Stimulated activated effector memory CD8-positive, alpha-beta T cell treated with anti-CD3 and anti-CD28 coated beads, Interleukin-12 subunit alpha, Interleukin-12 subunit beta, amount 100 ng/mL, for 72 hours (primary cell): ENCODE data around the gene RAPGEFL1.

Source experiments
- ATAC-seq: fragments of 150-1000 bp; cut with Tn5 transposase; 2 replicates; pipeline ENCODE4 v1.10.0; 2021
- DNase-seq, 2 donors: peaks; one replicate each; pipeline ENCODE4 v3.0.0; 2021 to 2022; ENCODE audit warnings: low spot score in 2 of 2
- H3K27ac Mint-ChIP-seq: one replicate; pipeline ENCODE4 v1.8.0; 2022; ENCODE audit warnings: mild to moderate bottlenecking, mixed read lengths
- H3K36me3 Mint-ChIP-seq: one replicate; pipeline ENCODE4 v1.8.0; 2022; ENCODE audit warnings: mild to moderate bottlenecking, mixed read lengths
- H3K4me1 Mint-ChIP-seq: one replicate; pipeline ENCODE4 v1.8.0; 2022; ENCODE audit warnings: mixed read lengths
- H3K4me3 Mint-ChIP-seq: one replicate; pipeline ENCODE4 v1.8.0; 2022; ENCODE audit warnings: mild to moderate bottlenecking, mixed read lengths
- H3K9me3 Mint-ChIP-seq: one replicate; pipeline ENCODE4 v1.8.0; 2022; ENCODE audit warnings: mixed read lengths

RAPGEFL1 gene

DNA sequence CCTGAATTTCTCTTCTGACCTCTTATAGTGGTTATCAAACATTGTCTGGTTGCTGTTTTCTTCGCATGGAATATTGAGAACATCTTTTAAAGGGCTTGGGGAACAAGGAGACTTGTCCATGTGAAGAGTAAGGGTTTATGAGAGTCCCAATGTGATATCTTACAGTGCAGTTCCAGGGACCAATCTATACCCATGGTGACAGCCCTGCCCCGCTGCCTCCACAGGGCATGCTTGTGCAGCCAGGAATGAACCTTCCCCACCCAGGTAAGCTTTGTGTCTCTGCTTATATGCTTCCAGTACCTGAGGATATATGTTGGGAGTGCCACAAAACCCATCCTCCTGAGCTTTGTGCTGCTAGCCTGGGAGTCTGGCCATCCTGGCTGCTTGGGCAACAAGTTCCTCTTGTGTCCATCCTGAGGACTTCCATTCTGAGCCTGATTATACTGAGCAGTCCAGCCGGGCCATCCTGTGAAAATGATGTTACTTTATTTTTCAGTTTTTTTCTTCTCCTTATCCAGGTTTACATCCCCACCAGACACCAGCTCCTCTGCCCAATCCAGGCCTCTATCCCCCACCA lies 9.5 kb upstream of the RAPGEFL1 start:
- Mint-ChIP-seq H3K36me3 (peaks cover 100% of the 10 kb centered on the region), H3K27ac (peak overlapping the region; percentile 67), H3K4me3 (no peak overlapping the region), H3K4me1 (peaks cover 9% of the 10 kb centered on the region), H3K9me3 (no peaks in the 10 kb centered on the region)
- ATAC-seq (no peak), DNase-seq (no peak)

GRCh38 chr17:40168262-40168832 lies 8.9 kb upstream of the RAPGEFL1 start:
- H3K36me3 Mint-ChIP-seq, result peaks cover 100% of the 10 kb centered on the region
- peak; percentile 57 for ATAC-seq

GRCh38 chr17:40170325-40170724 lies 6.9 kb upstream of the RAPGEFL1 start:
- no peak for ATAC-seq
- Mint-ChIP-seq H3K36me3 (peaks cover 97% of the 10 kb centered on the region), H3K27ac (no peak overlapping the region)

More at GRCh38 chr17:40168262-40168832, 8.9 kb upstream of the RAPGEFL1 start:
- Mint-ChIP-seq H3K4me3 (no peak overlapping the region), H3K27ac (peak overlapping the region; percentile 67), H3K9me3 (no peaks in the 10 kb centered on the region), H3K4me1 (peaks cover 9% of the 10 kb centered on the region)
- no peak for DNase-seq

DNA sequence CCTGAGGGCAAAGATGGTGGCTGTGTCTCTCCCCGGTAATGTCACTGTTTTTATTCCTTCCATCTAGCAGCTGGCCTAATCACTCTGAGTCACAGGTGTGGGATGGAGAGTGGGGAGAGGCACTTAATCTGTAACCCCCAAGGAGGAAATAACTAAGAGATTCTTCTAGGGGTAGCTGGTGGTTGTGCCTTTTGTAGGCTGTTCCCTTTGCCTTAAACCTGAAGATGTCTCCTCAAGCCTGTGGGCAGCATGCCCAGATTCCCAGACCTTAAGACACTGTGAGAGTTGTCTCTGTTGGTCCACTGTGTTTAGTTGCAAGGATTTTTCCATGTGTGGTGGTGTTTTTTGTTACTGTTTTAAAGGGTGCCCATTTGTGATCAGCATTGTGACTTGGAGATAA lies 5.5 kb upstream of the RAPGEFL1 start:
- H3K4me1 Mint-ChIP-seq, result peaks cover 11% of the 10 kb centered on the region
- H3K27ac Mint-ChIP-seq, result peak overlapping the region; percentile 52
- ATAC-seq (no peak), DNase-seq (no peak)
- no peaks in the 10 kb centered on the region for H3K9me3 Mint-ChIP-seq
- no peak overlapping the region for H3K4me3 Mint-ChIP-seq
- H3K36me3 Mint-ChIP-seq, result peaks cover 96% of the 10 kb centered on the region

More at GRCh38 chr17:40170325-40170724, 6.9 kb upstream of the RAPGEFL1 start:
- DNase-seq, result no peak
- H3K4me1 Mint-ChIP-seq, result peaks cover 9% of the 10 kb centered on the region
- H3K9me3 Mint-ChIP-seq, result no peaks in the 10 kb centered on the region
- H3K4me3 Mint-ChIP-seq, result no peak overlapping the region

DNA sequence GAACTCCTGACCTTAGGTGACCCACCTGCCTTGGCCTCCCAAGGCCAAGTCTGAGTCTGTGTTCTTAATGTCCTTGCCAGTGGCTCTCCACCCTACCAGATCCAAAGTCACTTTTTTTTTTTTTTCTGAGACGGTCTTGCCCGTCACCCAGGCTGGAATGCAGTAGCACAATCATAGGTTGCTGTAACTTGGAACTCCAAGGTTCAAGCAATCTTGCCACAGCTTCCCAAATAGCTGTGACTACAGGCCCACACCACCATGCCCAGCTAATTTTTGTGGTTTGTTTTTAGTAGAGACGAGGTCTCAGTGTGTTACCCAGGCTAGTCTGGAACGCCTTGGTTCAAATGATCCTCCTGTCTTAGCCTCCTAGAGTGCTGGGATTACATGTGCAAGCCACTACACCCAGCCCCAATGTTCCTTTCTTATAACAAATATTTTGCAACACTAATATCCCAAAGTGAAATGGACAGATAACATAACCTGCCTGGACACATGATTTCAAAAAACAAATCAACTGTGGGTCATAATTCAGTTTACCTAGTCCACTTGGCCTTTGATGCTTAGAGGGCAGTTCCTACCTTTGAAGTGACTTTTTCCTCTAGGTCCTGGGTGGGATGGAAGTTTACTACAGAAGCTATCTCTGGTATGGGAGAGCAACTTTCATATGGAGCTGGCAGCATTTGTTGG lies 4.0 kb upstream of the RAPGEFL1 start:
- Mint-ChIP-seq H3K36me3 (peaks cover 87% of the 10 kb centered on the region), H3K4me3 (no peak overlapping the region), H3K27ac (no peak overlapping the region), H3K4me1 (peaks cover 15% of the 10 kb centered on the region), H3K9me3 (no peaks in the 10 kb centered on the region)
- DNase-seq, result no peak
- ATAC-seq, result no peak

GRCh38 chr17:40173778-40174135 lies 3.5 kb upstream of the RAPGEFL1 start:
- ATAC-seq, result no peak
- DNase-seq, result no peak
- H3K36me3 Mint-ChIP-seq, result peaks cover 82% of the 10 kb centered on the region
- no peak overlapping the region for H3K27ac Mint-ChIP-seq
- peaks cover 10% of the 10 kb centered on the region for H3K4me1 Mint-ChIP-seq
- H3K9me3 Mint-ChIP-seq, result no peaks in the 10 kb centered on the region
- H3K4me3 Mint-ChIP-seq, result no peak overlapping the region

DNA sequence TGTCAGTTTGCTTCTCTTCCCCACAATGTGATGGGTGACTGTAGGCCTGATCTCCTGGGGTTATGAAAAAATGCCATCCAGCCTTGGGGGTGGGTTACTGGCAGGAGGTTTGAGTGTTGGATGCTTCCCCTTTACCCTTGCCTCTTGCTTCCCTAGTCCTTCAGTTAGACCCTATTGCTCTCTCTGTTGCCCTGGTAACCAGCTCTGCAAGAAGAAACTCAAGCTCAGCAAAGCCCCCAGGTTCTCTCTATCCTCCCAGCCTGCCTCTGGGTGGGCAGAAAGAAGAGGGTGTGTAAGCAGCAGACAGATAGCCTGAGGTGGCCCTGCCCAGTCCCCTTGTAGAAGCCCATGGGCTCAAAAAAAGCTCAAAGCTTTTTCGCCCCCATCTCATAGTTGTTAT lies 2.8 kb upstream of the RAPGEFL1 start:
- ATAC-seq (no peak), DNase-seq (no peak)
- peaks cover 74% of the 10 kb centered on the region for H3K36me3 Mint-ChIP-seq
- no peaks in the 10 kb centered on the region for H3K9me3 Mint-ChIP-seq
- H3K4me3 Mint-ChIP-seq, result no peak overlapping the region
- H3K27ac Mint-ChIP-seq, result peak overlapping the region; percentile 74
- peaks cover 9% of the 10 kb centered on the region for H3K4me1 Mint-ChIP-seq

DNA sequence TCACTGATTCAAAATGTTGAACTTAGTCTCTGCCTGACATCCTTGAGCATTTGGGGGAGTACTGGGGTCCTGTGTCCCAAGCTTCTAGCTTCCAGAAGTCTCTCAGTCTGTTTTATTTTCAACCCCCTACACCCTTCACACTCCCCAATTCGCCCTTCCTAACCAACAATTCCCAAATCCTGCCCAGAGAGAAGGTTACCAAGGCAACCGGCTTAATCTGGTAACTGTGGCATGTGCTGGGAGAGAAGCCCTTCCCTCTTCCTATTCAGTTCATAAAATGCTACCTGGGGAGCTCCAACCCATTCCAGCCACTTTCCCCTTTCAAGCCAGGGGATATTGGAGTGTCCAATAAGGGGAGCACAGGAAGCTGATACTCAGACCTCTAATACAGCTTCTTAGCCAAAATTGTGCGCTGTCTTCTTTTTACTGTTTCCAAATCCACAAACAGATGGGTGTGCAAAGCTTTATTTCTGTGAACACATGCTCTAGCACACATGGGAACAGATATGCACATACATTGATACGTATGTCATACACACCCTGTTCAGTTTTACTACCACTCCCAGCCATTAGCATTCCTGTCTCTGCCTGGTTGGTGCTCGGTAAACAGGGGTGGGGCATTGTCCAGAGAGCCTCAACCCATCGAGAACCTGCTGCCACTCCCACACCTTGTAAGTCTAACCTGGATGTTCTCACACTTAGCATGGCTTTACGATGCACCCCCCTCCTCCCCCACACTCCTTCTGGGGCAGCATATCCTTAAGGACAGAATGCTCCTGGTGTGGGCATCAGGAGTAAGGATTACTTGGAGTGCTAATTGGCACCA lies 1.1 kb upstream of the RAPGEFL1 start:
- ATAC-seq, result no peak
- DNase-seq, result no peak
- H3K27ac Mint-ChIP-seq, result peak overlapping the region; percentile 76
- peaks cover 9% of the 10 kb centered on the region for H3K4me1 Mint-ChIP-seq
- no peak overlapping the region for H3K4me3 Mint-ChIP-seq
- no peaks in the 10 kb centered on the region for H3K9me3 Mint-ChIP-seq
- peaks cover 58% of the 10 kb centered on the region for H3K36me3 Mint-ChIP-seq

DNA sequence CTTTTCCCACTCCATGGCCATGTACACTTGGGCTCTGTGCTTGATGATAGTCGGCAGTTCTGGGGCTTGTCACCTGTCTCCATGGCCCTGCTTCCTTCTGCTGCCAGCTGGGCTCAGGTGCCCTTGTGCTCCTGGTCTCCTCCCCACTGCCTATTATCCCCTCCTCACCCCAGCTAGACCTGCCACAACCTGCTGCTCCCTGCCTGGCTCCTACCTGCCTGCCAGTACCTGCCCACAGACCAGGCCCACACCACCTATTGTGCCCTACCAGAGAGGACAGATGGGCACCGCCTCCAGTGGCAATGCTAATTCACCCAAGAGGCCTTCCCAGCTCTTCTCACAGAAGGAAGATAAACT lies 538 bp upstream of the RAPGEFL1 start:
- ATAC-seq, result peak; percentile 2
- H3K27ac Mint-ChIP-seq, result peak overlapping the region; percentile 76
- H3K36me3 Mint-ChIP-seq, result peaks cover 52% of the 10 kb centered on the region
- no peak for DNase-seq
- peak overlapping the region; percentile 35 for H3K4me3 Mint-ChIP-seq
- H3K4me1 Mint-ChIP-seq, result peaks cover 9% of the 10 kb centered on the region
- no peaks in the 10 kb centered on the region for H3K9me3 Mint-ChIP-seq

DNA sequence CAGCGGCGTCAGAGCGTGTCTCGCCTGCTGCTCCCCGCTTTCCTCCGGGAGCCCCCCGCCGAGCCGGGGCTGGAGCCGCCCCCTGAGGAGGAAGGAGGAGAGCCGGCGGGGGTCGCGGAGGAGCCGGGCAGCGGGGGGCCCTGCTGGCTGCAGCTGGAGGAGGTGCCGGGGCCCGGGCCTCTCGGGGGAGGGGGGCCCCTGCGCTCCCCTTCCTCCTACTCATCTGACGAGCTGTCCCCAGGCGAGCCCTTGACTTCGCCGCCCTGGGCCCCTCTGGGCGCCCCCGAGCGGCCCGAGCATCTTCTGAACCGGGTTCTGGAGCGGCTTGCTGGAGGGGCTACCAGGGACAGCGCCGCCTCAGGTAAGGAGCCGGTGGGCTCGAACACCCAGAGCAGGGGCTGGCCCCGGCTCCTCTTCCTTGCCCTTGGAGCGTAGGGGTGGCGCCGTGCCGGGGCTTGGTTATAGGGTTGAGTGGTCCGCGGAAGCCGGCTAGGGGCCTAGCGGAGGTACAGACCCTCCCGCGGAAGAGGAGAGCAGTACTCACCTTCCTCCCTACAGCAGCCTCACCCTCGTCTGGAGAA lies 841 bp downstream of the RAPGEFL1 start:
- H3K9me3 Mint-ChIP-seq, result no peaks in the 10 kb centered on the region
- H3K36me3 Mint-ChIP-seq, result peaks cover 38% of the 10 kb centered on the region
- ATAC-seq (no peak), DNase-seq (no peak)
- peaks cover 9% of the 10 kb centered on the region for H3K4me1 Mint-ChIP-seq
- no peak overlapping the region for H3K27ac Mint-ChIP-seq
- H3K4me3 Mint-ChIP-seq, result peak overlapping the region; percentile 45

DNA sequence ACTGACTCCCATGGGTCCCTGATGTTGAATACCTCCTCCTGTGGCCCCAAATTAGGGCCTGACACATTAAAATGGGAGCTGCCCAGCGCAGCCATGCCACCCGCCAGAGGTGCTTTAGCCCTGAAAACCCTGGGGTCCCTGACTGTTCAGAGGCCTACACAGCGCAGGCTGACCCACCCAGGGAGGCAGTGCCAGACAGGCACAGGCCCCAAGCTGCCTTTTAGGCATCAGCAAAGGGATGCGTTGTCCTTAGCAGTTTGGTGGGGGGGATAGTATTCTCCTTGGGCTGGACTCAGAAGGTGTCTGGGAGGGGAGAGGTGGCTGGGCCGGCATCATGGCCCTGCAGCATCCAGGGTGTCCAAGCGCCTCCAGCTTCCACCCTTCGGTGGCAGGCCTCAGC lies 1.4 kb downstream of the RAPGEFL1 start:
- no peaks in the 10 kb centered on the region for H3K9me3 Mint-ChIP-seq
- peak overlapping the region; percentile 45 for H3K4me3 Mint-ChIP-seq
- no peak for ATAC-seq
- peaks cover 9% of the 10 kb centered on the region for H3K4me1 Mint-ChIP-seq
- H3K36me3 Mint-ChIP-seq, result peaks cover 33% of the 10 kb centered on the region
- DNase-seq, result no peak
- no peak overlapping the region for H3K27ac Mint-ChIP-seq

GRCh38 chr17:40179923-40180659 lies 2.8 kb downstream of the RAPGEFL1 start:
- ATAC-seq (no peak), DNase-seq (no peak)
- peaks cover 9% of the 10 kb centered on the region for H3K4me1 Mint-ChIP-seq
- no peaks in the 10 kb centered on the region for H3K9me3 Mint-ChIP-seq
- peaks cover 19% of the 10 kb centered on the region for H3K36me3 Mint-ChIP-seq
- no peak overlapping the region for H3K27ac Mint-ChIP-seq
- no peak overlapping the region for H3K4me3 Mint-ChIP-seq

DNA sequence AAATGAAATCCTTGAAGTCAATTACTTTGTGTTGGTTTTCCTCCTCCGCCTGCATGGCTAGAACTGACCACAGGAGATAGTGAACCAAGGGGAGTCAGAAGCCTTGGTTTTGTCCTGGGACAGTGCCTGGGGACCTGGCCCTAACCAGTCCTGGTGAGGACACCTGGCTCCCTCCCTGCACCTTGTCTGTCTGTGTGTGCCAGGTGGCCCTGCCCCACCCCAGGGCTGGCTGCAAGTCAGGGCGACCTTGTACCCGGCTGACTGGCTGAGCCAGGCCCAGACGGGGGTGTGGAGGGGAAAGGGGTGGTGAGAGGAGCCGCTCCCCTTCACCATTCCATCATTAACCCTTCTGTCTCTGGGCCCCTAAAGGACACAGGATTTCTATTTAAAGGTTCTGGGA lies 3.4 kb downstream of the RAPGEFL1 start:
- Mint-ChIP-seq H3K36me3 (peaks cover 16% of the 10 kb centered on the region), H3K4me3 (no peak overlapping the region), H3K9me3 (no peaks in the 10 kb centered on the region), H3K27ac (no peak overlapping the region), H3K4me1 (peaks cover 9% of the 10 kb centered on the region)
- ATAC-seq (no peak), DNase-seq (no peak)

- DNase-seq, result no peak
- ATAC-seq, result no peak
- Mint-ChIP-seq H3K27ac (no peak overlapping the region), H3K9me3 (no peaks in the 10 kb centered on the region), H3K4me1 (peaks cover 9% of the 10 kb centered on the region), H3K4me3 (no peak overlapping the region), H3K36me3 (peaks cover 11% of the 10 kb centered on the region)
These were observed 3.9 kb downstream of the RAPGEFL1 start for GRCh38 chr17:40181205-40181604.

DNA sequence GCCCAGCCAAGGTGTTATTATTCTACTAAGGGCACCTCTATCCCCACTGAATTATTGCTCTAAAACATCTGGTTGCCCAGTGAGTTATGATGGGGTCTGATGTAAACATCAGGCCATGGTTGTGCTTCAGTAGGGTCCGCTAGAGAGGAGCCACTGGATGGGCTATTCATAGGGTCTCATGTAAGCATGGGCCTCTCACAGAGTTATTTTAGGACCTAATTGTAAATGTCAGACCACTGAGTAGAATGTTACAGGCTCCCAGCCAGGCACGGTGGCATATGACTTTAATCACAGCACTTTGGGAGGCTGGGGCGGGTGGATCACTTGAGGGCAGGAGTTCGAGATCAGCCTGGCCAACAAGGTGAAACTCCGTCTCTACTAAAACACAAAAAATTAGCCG lies 5.3 kb downstream of the RAPGEFL1 start:
- no peak for ATAC-seq
- Mint-ChIP-seq H3K9me3 (no peaks in the 10 kb centered on the region), H3K36me3 (no peaks in the 10 kb centered on the region), H3K4me1 (no peaks in the 10 kb centered on the region), H3K4me3 (no peak overlapping the region), H3K27ac (no peak overlapping the region)
- no peak for DNase-seq
